Amniotic stem cell (primary cell): ENCODE measurements around the gene CLEC4E.
A peak's percentile ranks its signal among the peaks of the same experiment; 100 is the strongest.
"Not testable (repeated sequence)": the region's sequence is repeated elsewhere in the genome, so short reads cannot be mapped to it uniquely, and the experiment has no call there.

ENCODE experiments used
- DNase-seq: peaks from one replicate; lab custom pipeline; 2025; lab: John Stamatoyannopoulos, UW

The CLEC4E gene, protein sequence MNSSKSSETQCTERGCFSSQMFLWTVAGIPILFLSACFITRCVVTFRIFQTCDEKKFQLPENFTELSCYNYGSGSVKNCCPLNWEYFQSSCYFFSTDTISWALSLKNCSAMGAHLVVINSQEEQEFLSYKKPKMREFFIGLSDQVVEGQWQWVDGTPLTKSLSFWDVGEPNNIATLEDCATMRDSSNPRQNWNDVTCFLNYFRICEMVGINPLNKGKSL

DNA sequence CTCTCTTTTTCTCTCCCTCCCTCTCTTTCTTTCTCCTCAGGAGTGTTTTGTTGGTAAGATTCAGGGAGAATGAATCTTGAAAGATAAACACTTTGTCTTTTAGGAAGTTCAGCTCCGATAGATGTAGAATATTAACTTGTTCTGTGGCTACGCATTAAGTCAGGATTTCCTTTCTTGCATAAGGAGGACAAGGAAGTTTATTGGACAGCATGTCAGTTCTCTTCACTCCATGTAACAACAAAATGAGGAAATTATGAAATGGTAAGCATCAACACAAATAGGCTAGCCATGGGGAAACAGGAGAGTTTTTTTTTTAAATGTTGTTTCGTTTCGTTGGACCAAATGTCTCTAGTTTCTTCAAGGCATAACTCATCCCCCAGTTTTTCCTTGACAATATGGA lies at the start of gene CLEC4E:
TSS of gene CLEC4E (minus strand) at position 75 of the 400 bp plus-strand sequence. CDS start 108 bp downstream, outside the sequence.
- DNase-seq = not testable (repeated sequence)

DNA sequence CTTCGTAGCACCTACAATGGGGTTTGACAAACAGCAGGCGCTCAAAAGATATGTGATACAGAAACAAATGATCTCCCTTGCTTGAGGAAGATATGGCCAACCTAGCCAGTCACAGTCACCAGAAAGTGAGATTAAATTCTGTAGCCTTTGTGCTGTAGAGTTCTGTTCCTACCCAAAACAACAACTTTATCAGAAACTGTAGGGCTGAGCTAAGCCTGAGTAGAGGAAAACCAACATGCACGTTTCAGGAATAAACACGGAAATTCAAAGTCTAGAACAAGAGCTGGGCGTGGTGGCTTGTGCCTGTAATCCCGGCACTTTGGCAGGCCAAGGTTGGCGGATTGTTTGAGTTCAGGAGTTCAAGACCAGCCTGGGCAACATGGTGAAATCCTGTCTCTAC lies 49.0 kb upstream of the CLEC4E start:
- no peak for DNase-seq

DNA sequence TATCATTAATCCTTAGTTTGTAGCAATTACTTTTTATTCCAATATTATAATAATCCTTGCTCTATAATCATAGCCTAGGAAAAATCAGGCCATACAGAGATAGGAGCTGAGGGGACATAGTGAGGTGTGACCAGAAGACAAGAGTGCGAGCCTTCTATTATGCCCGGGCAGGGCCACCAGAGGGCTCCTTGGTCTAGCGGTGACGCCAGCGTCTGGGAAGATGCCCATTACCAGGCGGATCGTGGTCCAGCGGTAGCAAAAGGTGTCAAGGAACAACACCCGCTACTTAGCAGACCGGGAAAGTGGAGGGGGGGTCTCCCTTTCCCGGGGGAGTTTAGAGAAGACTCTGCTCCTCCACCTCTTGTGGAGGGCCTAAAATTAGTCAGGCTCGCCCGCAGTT lies 43.8 kb upstream of the CLEC4E start:
- DNase-seq = not testable (repeated sequence)

DNA sequence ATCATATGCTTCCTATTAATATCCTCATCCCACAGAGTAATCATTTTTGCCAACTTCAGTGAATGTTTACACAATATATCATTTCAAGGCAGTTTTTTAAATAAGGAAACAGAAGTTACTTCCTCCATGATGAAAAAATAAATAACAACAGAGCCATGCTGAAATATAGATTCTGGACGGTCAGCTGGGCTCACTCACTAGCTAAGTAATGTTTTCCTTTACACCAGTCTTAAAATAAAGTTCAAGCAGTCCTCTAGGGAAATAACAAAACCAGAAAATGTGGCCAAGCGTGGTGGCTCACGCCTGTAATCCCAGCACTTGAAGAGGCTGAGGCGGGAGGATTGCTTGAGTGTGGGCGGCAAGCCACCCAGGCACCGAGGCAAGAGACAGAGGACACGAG lies 43.3 kb upstream of the CLEC4E start:
- DNase-seq = no peak

DNA sequence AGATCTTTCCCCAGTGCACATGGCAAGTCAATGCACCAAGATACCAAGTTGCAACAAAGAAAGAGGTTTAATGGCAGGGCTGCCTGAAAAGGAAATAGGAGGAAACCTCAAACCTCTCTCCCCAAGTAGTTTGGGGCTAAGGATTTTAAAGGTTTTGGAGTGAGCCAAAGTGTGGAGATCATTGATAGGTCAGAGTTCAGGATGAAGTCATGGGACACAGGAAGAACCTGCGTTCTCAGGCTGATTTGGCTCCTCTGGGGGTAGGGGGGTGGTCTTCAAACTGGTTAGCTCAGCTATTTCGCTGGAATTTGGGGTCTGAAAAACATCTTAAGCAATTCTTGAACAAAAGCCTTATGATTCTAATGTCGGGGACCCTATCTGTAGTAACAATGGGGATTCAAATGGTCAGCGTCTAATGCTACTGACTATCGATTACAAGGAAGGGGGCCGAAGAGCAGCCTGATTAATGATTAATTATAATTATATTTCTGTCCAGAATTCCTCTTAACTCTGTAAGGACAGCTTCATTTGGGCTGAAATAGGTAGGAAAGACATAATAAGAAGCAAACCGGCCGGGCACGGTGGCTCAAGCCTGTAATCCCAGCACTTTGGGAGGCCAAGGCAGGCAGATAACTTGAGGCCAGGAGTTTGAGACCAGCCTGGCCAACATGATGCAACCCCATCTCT lies 40.5 kb upstream of the CLEC4E start:
- no peak for DNase-seq

DNA sequence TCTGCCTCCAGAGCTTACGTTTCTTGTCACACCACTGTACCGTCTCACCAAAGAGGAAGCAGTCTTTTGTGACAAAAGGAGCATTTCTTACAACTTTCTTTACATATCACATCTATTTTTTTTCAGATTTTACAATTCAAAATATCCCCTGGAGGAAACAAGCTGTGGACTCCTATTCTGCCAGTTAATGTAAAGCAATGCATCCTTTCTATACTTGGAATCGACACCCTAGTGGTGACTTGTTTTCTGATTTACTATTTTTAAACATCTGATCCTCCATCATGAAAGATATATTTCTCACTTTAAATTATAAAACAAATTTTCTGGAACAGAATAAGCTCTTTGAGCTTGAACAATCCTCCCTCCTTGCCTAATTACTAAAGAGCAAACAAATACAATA lies 37.2 kb upstream of the CLEC4E start:
- DNase-seq = no peak

DNA sequence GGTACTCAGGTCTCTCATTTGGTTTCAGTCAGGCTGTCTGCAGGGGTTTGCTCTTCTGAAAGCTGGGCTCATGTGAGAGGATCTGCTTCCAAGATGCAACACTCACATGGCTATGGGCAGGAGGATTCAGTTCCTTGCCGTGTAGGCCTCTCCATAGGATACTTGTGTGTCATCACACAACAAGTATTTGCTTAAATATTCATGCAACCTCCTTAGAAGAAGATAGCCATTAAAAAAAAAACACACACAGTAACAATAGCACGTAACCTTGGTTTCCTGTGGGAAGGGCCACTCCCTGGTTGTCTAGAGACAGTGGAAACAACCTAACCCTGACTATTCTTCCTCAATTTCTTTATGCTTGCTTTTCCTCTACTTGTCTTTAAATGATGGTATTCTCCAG lies 31.8 kb upstream of the CLEC4E start:
- no peak for DNase-seq

DNA sequence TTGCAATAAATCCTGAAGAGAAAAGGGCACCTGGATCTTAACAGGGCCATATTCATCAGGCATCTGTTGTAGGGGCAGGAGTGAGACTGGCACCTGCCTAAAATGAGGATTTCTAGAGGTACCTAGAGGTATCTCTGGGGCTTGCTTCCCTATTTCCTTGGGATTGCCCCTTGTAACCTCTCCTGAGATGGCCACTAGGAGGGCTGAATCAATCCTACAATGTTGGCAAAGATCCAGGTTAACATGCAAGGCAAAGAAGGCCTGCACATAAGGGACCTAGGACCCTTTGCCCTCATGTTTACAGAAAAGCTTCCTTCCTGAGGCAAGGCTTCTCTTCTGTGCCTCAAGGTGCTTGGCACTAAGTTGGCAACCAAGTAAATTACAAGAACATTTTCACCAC lies 25.8 kb upstream of the CLEC4E start:
- DNase-seq = no peak

DNA sequence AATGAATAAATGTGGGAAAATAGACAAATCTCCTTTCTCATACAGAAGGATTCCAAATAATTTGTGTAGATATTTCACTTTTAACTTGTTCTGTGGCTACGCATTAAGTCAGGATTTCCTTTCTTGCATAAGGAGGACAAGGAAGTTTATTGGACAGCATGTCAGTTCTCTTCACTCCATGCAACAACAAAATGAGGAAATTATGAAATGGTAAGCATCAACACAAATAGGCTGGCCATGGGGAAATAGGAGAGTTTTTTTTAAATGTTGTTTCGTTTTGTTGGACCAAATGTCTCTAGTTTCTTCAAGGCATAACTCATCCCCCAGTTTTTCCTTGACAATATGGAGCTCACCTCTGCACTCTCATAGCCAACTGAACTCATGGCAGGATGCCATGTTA lies 25.3 kb upstream of the CLEC4E start:
- not testable (repeated sequence) for DNase-seq

DNA sequence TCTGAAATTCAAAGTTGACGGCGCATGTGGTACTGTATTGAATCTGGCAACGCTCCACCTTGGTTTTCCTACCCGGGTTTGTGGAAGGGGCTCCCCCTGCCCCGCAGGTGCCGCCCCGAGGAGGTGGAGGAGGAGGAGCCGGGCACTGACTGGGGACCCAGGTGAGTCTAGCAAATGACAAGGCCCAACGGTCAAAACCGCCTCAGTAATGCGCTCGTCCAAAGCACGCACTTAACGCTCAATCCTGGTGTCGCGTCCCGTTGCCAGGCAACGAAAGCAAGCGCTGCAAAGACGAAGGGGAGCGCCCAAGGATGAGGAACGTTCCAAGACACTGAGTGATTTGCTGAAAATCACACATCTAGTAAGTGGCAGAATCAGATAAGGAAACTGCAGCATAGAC lies 24.0 kb upstream of the CLEC4E start:
- no peak for DNase-seq

DNA sequence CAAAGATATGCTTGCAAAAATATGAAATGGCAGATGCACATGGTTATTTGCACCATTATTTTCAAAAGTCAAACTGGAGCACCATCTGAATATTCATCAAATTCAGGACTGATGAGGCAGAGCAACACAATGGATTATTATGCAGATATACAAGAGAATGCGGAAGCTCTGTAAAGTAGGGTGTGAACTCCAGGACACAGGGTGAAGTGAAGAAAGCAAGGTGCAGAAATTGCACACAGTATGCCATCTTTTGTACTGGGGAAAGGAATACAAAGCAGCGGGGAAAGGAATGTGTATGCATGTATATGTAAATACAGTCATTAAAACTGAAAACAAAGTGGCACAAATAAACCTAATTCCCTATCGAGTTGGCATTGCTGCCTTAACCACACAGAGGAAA lies 22.7 kb upstream of the CLEC4E start:
- no peak for DNase-seq

DNA sequence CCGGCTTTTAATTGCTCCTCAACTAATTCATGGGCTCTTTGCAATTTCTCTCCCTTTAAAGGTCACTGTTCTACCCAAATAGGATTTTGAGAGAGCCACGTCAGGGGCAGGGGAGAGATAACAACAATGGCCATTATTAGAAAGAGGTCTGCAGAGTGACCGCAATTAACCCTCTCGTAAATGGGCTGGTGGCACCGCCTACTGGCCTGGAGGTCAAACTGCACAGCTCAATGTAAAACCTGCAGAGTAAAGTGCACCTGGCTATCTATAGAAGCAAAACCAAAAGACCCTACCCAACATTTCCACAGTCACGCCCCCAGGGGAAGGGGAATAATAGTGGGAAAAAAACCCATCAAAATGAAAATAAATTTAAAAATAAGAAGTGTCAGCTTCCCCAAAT lies 21.6 kb upstream of the CLEC4E start:
- no peak for DNase-seq

DNA sequence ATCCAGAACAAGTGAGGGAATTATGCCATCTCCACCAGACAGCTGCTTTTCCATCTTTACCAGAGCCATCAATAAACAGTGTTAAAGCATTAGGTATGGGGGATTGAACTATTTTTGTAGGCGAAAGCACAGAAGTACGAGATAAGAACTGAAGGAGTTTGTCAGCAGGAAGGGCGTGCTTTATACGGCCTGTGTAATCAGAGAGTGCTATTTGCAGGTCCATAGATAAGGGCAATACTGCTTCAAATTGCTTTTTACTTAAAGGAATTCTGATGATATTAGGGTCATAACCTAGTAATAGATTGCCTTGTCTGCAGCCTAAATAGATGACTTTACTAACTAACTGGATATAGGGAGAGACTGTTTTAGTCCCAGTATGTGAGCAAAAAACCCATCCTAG lies 20.3 kb upstream of the CLEC4E start:
- no peak for DNase-seq

DNA sequence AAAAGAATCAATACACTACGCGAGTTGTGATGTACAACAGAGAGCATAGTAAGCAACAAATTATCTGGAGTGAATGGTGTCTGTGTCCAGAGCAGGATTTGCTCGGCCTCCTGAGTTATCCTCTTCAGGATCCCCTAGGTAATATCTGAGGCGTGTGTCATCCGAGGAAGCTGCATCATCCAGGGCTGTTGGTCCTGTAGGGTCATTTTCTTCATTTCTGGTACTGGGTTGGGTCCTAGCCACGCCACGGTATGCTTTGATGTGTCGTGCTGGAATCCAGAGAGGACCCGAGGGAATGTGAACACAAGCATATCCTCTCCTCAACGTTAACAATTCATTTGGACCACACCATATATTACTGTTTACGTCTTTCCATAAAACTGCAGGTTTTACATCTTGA lies 19.0 kb upstream of the CLEC4E start:
- DNase-seq = no peak

DNA sequence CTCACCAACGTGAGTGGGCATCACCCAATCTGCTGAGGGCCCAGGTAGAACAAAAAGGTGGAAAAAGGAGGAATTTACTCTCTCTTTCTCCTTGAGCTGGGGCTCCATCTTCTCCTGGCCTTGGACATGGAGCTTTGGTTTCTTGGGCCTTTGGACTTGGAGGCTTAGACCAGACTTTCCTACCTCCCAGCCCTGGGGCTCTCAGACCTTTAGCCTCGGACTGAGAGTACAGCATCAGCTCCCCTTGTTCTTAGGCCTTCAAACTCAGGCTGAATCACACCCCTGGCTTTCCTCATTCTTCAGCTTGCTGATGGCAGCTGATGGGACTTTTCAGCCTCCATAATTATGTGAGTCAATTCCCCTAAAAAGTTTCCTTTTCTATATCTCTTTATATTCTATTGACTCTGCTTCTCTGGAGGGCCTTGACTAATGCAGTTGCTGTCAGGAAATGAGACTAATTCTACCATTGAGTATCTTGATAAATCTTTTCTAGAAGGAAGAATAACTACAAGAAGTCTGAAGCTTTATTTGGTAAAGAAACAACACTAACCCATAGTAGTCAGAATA lies 15.9 kb upstream of the CLEC4E start:
- no peak for DNase-seq

DNA sequence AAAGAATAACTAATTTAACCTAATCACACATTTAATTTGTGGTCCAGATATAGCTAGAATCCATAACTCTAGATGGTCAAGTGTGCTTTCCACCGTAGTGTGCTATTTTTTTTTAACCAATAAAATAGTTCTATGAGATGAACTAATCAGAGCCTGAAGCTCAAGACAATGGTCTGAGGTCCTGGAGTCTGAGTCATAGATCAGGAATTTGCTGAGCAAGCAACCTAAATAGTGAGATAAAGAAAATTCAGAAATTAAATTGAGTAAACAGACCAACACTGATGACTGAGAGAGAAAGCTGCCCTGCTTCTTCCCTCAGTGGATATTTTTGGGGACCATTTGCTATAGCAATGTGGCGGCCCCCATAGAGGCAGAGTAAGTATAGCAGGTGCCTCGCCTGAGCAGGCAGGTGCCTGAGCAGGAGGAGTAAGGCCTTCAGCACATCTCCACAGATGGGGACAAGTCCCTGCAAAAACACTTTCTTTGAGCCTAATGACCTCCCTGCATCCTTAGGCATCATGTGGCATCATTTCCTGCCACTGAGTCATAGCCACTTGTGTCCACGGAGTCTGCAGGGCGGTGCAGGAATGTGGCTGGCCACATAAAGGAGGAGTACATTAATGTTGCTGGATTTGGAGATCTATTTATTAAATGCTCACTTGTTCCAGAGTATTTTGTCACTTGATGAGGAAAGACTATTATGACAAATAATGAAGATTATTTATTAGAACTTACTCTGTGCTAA lies 13.9 kb upstream of the CLEC4E start:
- no peak for DNase-seq

DNA sequence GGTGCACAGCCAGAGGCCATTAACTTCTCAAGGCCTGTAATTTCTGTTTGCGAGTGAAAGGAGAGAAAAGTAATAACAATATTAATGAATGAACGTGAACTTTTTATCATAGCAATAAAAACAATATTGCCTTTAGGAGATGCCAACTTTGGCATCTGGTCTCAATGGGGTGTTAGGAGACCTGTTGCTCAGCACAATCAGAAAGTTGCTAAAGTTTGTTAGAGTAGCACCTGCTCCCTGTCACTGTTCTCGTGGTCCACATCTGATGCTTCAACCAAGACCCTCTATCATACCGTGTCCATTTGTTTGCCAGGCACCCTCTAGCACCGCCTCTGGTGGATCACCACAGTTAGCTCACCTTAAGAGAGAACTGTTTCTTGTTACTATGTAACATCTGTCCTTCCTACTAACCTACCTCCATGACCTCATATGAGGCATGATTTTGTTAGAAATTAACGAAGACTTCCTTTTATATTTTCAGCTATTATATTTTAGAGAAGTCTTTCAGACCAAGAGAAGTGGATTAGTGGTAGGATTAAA lies 12.5 kb upstream of the CLEC4E start:
- DNase-seq = no peak

DNA sequence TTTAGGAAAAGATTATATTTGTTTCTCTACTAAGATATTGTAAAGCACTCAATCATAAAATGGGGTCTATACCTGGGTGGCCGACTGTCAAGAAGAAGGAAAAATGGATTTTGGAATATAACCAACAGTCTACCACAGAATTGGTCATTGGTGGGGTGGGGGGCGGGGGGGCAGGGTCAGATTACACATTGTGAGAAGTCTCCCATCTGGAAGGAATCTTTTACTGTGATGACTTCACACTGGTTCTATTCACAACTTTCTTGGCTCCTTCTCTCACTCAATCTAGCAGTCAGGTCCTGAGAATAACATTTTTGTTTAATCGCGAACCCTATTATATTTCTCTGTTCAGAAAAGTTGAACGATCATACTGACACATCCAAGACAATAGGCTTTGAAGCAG lies 8.7 kb upstream of the CLEC4E start:
- no peak for DNase-seq

DNA sequence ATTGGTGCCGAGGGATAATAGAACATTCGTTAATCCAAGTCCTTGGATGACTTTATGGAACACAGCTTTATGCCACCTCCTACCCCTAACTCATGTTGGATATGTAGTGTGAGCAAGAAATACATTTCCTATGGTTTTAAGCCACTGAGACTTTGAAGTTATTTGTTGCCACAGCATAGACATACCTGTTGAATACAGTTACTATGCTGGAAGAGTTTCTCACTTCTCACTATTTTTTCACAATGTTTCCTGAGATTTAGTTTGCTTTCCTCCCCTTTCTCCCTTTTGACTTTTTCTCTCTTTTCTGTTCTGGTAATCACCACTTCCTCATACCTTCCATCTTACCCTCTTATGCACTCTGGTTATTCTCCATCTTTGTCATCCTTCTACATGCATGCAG lies 7.5 kb upstream of the CLEC4E start:
- DNase-seq = no peak

DNA sequence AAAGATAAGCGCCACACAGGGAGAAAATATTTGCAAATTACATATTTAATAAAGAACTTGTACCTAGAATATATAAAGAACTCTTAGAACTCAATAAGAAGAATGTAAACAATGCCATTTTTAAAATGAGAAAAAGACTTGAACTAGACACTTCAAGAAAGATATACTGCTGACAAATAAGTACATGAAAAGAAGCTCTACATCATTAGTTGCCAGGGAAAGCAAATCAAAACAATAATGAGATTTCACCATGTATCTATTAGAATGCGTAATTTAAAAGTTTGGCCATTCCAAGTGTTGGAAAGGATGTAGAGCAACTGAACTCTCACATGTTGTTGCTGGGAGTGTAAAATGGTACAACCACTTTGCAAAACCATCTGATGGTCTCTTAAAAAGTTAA lies 6.9 kb upstream of the CLEC4E start:
- no peak for DNase-seq

DNA sequence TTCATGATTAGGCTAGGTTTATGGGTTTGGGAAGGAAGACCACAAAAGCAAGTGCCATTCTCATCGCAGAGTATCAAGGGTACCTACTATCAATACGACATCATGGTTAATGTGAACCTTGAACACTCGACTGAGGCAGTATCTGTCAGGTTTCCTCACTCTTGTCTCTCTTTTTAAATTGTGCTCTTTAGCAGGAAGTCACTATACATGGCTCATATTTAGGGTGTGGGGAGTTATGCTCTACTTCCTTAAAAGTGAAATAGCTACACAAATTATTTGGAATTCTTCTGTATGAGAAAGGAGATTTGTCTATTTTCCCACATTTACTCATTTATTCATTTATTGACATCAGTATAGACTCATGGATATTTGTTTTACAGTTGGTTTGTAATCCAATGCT lies 5.9 kb upstream of the CLEC4E start:
- no peak for DNase-seq

DNA sequence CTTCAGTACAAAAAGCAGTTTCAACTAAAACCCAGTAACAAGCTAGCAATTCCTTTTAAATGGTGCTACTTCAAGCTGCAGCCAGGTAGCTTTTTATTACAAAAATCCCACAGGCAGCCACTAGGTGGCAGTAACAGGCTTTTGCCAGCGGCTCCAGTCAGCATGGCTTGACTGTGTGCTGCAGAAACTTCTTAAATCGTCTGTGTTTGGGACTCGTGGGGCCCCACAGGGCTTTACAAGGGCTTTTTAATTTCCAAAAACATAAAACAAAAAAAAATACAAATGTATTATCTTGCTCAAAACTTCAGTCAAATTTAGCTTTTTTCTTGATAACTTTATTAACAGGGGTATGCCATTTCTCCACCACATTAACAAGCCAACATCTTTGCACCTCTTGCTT lies 3.6 kb upstream of the CLEC4E start:
- peak; percentile 40 for DNase-seq

DNA sequence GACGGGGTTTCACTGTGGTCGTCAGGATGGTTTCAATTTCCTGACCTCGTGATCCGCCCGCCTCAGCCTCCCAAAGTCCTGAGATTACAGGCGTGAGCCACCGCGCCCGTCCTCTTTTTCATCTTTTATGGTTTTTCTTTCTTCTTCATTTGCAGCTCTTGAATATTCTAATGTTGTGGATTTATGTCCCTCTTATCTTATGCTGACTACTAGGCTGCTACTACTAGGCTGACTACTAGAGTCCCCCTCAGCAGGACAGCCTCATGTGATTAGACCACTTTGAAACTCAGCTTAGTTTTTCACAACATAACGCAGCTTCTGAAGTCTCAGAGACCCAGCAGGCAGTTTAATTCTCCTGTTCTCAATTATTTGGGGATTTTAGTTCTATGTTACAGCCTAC lies 857 bp upstream of the CLEC4E start:
- DNase-seq = no peak
